K562 (cell line): ENCODE results near the gene GYPA. TPM values are rescaled to one million over a fixed set of nuclear protein-coding genes. Genes with fewer than 3 reads are reported as not detected.

Experiments used
- ATAC-seq: fragments of 200-7000 bp; cut with Tn5 transposase; 3 replicates; pipeline ENCODE4 v1.9.1; 2020; ENCODE audit warnings: moderate library complexity
- BruUV-seq: library from RNA; stranded (reverse); fragments of 400-500 nt; replicated peaks from 2 replicates; lab custom pipeline; 2021; lab: Mats Ljungman, UMichigan
- CTCF ChIA-PET: fragments of 300-600 bp; formaldehyde crosslinking; extraction: SDS; loops from one replicate; lab custom pipeline; 2021; ENCODE audit warnings: low intra/inter-chr PET ratio; lab: Yijun Ruan, JAX
- POLR2A ChIA-PET: fragments of 300-600, 350-650 bp; sonication (Branson Sonifier 250); formaldehyde crosslinking; extraction: SDS; loops from one replicate; lab custom pipeline; 2021; ENCODE audit warnings: antibody characterized with exemption, inconsistent platforms; lab: Yijun Ruan, JAX
- DNase-seq, 4 experiments: peaks; one replicate each; pipeline versions ENCODE4 v3.0.0 to v3.0.0-alpha.2; 2011 to 2018; ENCODE audit warnings: low spot score in 3 of 4, mixed read lengths in 3 of 4; ENCODE audit errors: extremely low read depth in 1 of 4
- FAIRE-seq: peaks from 2 replicates; lab custom pipeline; 2011; peaks lifted over from hg19 to GRCh38; lab: Jason Lieb, UNC
- H2AFZ ChIP-seq: 2 replicates; pipeline ENCODE4 v1.6.0; 2011; ENCODE audit warnings: low read depth, low read length, control low read depth, inconsistent platforms
- H3K27ac ChIP-seq: fragments of 200-600 bp; 3 replicates; pipeline ENCODE4 v1.8.0; 2011; ENCODE audit warnings: low read depth, mild to moderate bottlenecking, control low read depth, inconsistent platforms, low read length, moderate library complexity, mixed read lengths; ENCODE audit errors: extremely low read depth
- H3K27me3 ChIP-seq, 2 experiments: fragments of 300-600 bp in 1 of 2; 2 replicates in 1 of 2; 3 replicates in 1 of 2; pipeline versions ENCODE4 v1.6.0 to v1.8.0; 2011; ENCODE audit warnings: inconsistent platforms in 2 of 2, low read length in 2 of 2, mild to moderate bottlenecking in 1 of 2, mixed read lengths in 1 of 2, moderate library complexity in 1 of 2; ENCODE audit not compliant: control insufficient read depth in 2 of 2, insufficient read depth in 2 of 2
- H3K36me3 ChIP-seq: fragments of 300-600 bp; 3 replicates; pipeline ENCODE4 v1.8.0; 2011; ENCODE audit warnings: mild to moderate bottlenecking, low read length, inconsistent platforms; ENCODE audit not compliant: control insufficient read depth, insufficient read depth
- H3K4me1 ChIP-seq, 2 experiments: fragments of 200-600 bp in 1 of 2; replicated peaks in 1 of 2; 2 replicates in 1 of 2; 3 replicates in 1 of 2; pipeline versions ENCODE4 v1.5.1 to v1.8.0; 2011; ENCODE audit warnings: inconsistent platforms in 2 of 2, low read length in 2 of 2, mild to moderate bottlenecking in 1 of 2, mixed read lengths in 1 of 2, moderate library complexity in 1 of 2; ENCODE audit not compliant: control insufficient read depth in 2 of 2, insufficient read depth in 2 of 2
- H3K4me2 ChIP-seq: 2 replicates; pipeline ENCODE4 v1.6.1; 2011; ENCODE audit warnings: low read length, control low read depth, inconsistent platforms, mixed read lengths; ENCODE audit not compliant: insufficient read depth
- H3K4me3 ChIP-seq: fragments of 200-600 bp; sonication (generic), shearing (Covaris generic); 2 replicates; pipeline ENCODE4 v1.5.1; 2016; ENCODE audit warnings: control low read depth, inconsistent platforms
- H3K79me2 ChIP-seq: fragments of 200-600 bp; 3 replicates; pipeline ENCODE4 v1.8.0; 2011; ENCODE audit warnings: low read length, inconsistent platforms; ENCODE audit not compliant: control insufficient read depth, insufficient read depth
- H3K9ac ChIP-seq, 2 experiments: 2 replicates each; pipeline versions ENCODE4 v1.6.0 to v1.6.1; 2011; ENCODE audit warnings: low read depth in 2 of 2, low read length in 2 of 2, control low read depth in 1 of 2, inconsistent platforms in 1 of 2, mild to moderate bottlenecking in 1 of 2, mixed read lengths in 1 of 2; ENCODE audit not compliant: insufficient read depth in 1 of 2
- H3K9me1 ChIP-seq: one replicate; pipeline ENCODE4 v1.6.0; 2011; ENCODE audit warnings: inconsistent platforms, mild to moderate bottlenecking, low read length, moderate library complexity; ENCODE audit not compliant: control insufficient read depth, insufficient read depth
- H3K9me3 ChIP-seq: replicated peaks from 2 replicates; pipeline ENCODE4 v1.5.1; 2011; ENCODE audit warnings: low read depth, low read length, inconsistent platforms; ENCODE audit not compliant: control insufficient read depth, insufficient read depth
- H4K20me1 ChIP-seq: replicated peaks from 2 replicates; pipeline ENCODE4 v1.6.1; 2011; ENCODE audit warnings: low read length, inconsistent platforms, mixed read lengths; ENCODE audit not compliant: control insufficient read depth, insufficient read depth
- BRCA1 ChIP-seq, 2 experiments: fragments of 450-650 bp in 1 of 2; sonication (generic) in 1 of 2; formaldehyde crosslinking in 1 of 2; IDR thresholded peaks; 2 replicates each; pipeline versions ENCODE4 v1.5.0 to v1.6.1; 2017 to 2020; ENCODE audit warnings: mild to moderate bottlenecking in 1 of 2, missing genetic modification reagents in 1 of 2
- C11orf30 ChIP-seq: fragments of 450-650 bp; IDR thresholded peaks from 2 replicates; pipeline ENCODE4 v1.6.1; 2016; ENCODE audit warnings: low read depth, mild to moderate bottlenecking
- MAFG ChIP-seq: fragments of 450-650 bp; conservative IDR thresholded peaks from 2 replicates; pipeline ENCODE4 v1.6.1; 2016; ENCODE audit warnings: missing genetic modification characterization, missing compliant biosample characterization
- MAX ChIP-seq: sonication (generic); formaldehyde crosslinking; IDR thresholded peaks from 2 replicates; pipeline ENCODE4 v1.9.0; 2022; ENCODE audit warnings: mild to moderate bottlenecking, missing genetic modification reagents
- PHF8 ChIP-seq: fragments of 200-600 bp; sonication (generic); IDR thresholded peaks from 2 replicates; pipeline ENCODE4 v1.6.1; 2012; ENCODE audit warnings: mixed run types, mild to moderate bottlenecking, inconsistent platforms, low read length, moderate library complexity, borderline replicate concordance
- ZNF316 ChIP-seq: fragments of 450-650 bp; IDR thresholded peaks from 2 replicates; pipeline ENCODE4 v1.6.1; 2016
- WGBS: fragments of 100-300 bp; shearing (Covaris generic); methylation state at CpG from one replicate; pipeline ENCODE4 v1.1.6; 2016; ENCODE audit warnings: low coverage, mixed read lengths; ENCODE audit not compliant: insufficient coverage; ENCODE audit errors: missing lambda C conversion rate; 5-methylcytosine and 5-hydroxymethylcytosine counted together
- in situ Hi-C: fragments of 300-500 bp; cut with MboI; formaldehyde crosslinking; loops from 4 replicates; pipeline ENCODE4 v1.15.0; 2018; ENCODE audit warnings: inconsistent platforms, mixed read lengths
- intact Hi-C: fragments of 100-400 bp; cut with micrococcal nuclease; formaldehyde crosslinking; loops from 2 replicates; pipeline ENCODE4 v1.14.2; 2022
- polyA plus RNA-seq, 8 experiments: library from polyadenylated mRNA; depleted of rRNA in 4 of 8; stranded (reverse) in 5 of 8; unstranded in 3 of 8; fragments of >200 nt; fragmentation: Nextera tagmentation in 2 of 8; fragmentation: Illumina TruSeq in 1 of 8; extraction: Ambion mirVana in 2 of 8; extraction: Trizol in 1 of 8; gene quantifications; 2 replicates each; pipeline versions ENCODE4 v1.2.1 to v1.2.3, GENCODE V29; 2011 to 2014; ENCODE audit warnings: inconsistent platforms in 1 of 8, missing spikeins in 1 of 8
- total RNA-seq, 7 experiments: library from RNA; depleted of rRNA in 6 of 7; stranded (reverse); fragments of >200 nt in 6 of 7; fragmentation: Illumina TruSeq in 2 of 7; extraction: Trizol in 2 of 7; gene quantifications; 2 replicates each; pipeline versions ENCODE4 v1.2.1 to v1.2.3, GENCODE V29; 2011 to 2021; ENCODE audit warnings: low replicate concordance in 1 of 7

GYPA gene
- total and polyA plus RNA-seq, 9 of the 15 experiments (the other 6 are each of a cell fraction or from before 2014, with no cell fraction given) = 35.3 to 278 (median 122) TPM

GRCh38 chr4:144169211-144169610 lies 28.7 kb upstream of the GYPA start (continued):
- TF ChIP-seq MAX (no peak), PHF8 (no peak)

GRCh38 chr4:144154044-144154443 lies 13.5 kb upstream of the GYPA start:
- H3K4me2 ChIP-seq = no peak overlapping the region
- H2AFZ ChIP-seq = no peak overlapping the region
- in situ Hi-C loops = loop anchor here (25.0 kb wide), 1 partner anchor 908 kb away; no protein-coding TSS in a partner anchor
- no peaks in the 10 kb centered on the region for H4K20me1 ChIP-seq
- no peak overlapping the region for H3K9ac ChIP-seq
- CTCF ChIA-PET = no interaction called here
- H3K27ac ChIP-seq = no peak overlapping the region
- POLR2A ChIA-PET = no interaction called here
- intact Hi-C loops = no loop called here
- no peak for FAIRE-seq
- BruUV-seq = no TSS peak
- TF ChIP-seq C11orf30 (peak; percentile 43; the same call in 1 of the 2 replicates), ZNF316 (peak; percentile 71), MAFG (tag) (0 out of 2 replicates have a peak, but pooled peaks have one; percentile 28), BRCA1 (IDR thresholded peaks at IDR 0.05) (no peak), BRCA1 (CRISPR knock-in tag; IDR thresholded peaks at IDR 0.05) (no peak)
- TF ChIP-seq, all 486 proteins: peak for 3
- no peaks in the 10 kb centered on the region for H3K4me1 ChIP-seq
- no peak for ATAC-seq
- 67% methylated on average over 2 of the region's 2 CpGs for WGBS
- H3K36me3 ChIP-seq = no peaks in the 10 kb centered on the region
- H3K9me3 ChIP-seq = no peaks in the 10 kb centered on the region
- no peak for DNase-seq
- H3K9me1 ChIP-seq = no peaks in the 10 kb centered on the region
- no peak overlapping the region for H3K4me3 ChIP-seq
- H3K27me3 ChIP-seq = no peaks in the 10 kb centered on the region
- no peaks in the 10 kb centered on the region for H3K79me2 ChIP-seq
